ENCODE results near the gene RPRD2.

RPRD2 gene

GRCh38 chr1:150473659-150474058 is 109.7 kb downstream of the RPRD2 start:
- DNase-seq (ENCODE audit: extremely low read depth, low read depth): no peak
- no peak for TF ChIP-seq CTCF (IDR thresholded peaks at IDR 0.05; ENCODE audit: low read depth, low read length)

GRCh38 chr1:150474869-150475268 is 110.9 kb downstream of the RPRD2 start:
- TF ChIP-seq CTCF (IDR thresholded peaks at IDR 0.05; ENCODE audit: low read depth, low read length): no peak

GRCh38 chr1:150476754-150477153 is 112.8 kb downstream of the RPRD2 start:
- no peak for DNase-seq (ENCODE audit: extremely low read depth, low read depth)
- no peak for TF ChIP-seq CTCF (IDR thresholded peaks at IDR 0.05; ENCODE audit: low read depth, low read length)

More at GRCh38 chr1:150474869-150475268, 110.9 kb downstream of the RPRD2 start:
- no peak for DNase-seq (ENCODE audit: extremely low read depth, low read depth)

GRCh38 chr1:150477320-150477719 is 113.4 kb downstream of the RPRD2 start:
- TF ChIP-seq CTCF (IDR thresholded peaks at IDR 0.05; ENCODE audit: low read depth, low read length): no peak
- DNase-seq (ENCODE audit: extremely low read depth, low read depth): no peak

GRCh38 chr1:150477733-150478132 is 113.8 kb downstream of the RPRD2 start:
- no peak for TF ChIP-seq CTCF (IDR thresholded peaks at IDR 0.05; ENCODE audit: low read depth, low read length)
- DNase-seq (ENCODE audit: extremely low read depth, low read depth): no peak

GRCh38 chr1:150479370-150479769 is 115.4 kb downstream of the RPRD2 start:
- TF ChIP-seq CTCF (IDR thresholded peaks at IDR 0.05; ENCODE audit: low read depth, low read length): no peak
- no peak for DNase-seq (ENCODE audit: extremely low read depth, low read depth)

- TF ChIP-seq CTCF (IDR thresholded peaks at IDR 0.05; ENCODE audit: low read depth, low read length): no peak
- no peak for DNase-seq (ENCODE audit: extremely low read depth, low read depth)
These were observed 116.0 kb downstream of the RPRD2 start for GRCh38 chr1:150479927-150480352.
